ENCODE results near the gene FAXDC2.

DNA sequence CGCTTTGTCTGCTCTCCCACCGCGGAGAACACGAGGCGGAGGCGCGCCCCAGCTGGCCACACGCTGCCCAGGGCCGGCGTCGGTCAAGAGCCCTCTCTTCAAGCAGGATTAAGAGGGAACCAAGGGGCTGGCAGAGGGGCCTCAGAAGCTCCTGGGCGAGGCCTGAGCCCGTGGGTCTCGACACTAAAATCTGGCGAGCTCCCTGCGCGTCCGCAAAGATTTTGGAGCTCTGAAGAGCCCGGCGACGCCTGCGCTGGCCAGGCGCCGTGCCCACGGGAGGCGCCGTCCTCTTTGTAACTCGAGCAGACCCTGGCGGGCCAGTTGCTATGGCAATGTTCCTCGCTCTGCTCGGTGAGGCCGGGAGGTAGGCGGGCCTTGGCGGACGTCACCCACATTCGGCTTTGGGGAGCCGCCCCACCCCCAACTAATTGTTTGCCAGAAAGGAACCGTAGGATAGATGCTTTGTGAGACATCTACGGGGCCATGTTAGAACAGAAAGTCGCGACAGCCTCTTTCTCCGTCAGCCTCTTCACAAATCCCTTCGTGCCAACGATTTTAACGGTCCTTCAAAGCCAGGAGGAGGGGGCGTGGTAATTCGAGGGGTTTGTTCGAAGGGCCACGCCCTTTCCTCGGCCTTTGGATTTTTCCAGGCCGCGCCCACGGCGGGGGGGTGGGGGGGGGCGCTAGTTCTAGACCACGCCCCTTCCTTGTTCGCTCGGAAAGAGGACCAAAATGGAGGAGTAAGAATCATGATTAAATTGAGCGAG, 7.3 kb upstream of the FAXDC2 start:
- TF ChIP-seq REST (IDR thresholded peaks at IDR 0.05; ENCODE audit: insufficient replicate concordance, low read depth), result peak; percentile 3
- TF ChIP-seq, protein P1, sequence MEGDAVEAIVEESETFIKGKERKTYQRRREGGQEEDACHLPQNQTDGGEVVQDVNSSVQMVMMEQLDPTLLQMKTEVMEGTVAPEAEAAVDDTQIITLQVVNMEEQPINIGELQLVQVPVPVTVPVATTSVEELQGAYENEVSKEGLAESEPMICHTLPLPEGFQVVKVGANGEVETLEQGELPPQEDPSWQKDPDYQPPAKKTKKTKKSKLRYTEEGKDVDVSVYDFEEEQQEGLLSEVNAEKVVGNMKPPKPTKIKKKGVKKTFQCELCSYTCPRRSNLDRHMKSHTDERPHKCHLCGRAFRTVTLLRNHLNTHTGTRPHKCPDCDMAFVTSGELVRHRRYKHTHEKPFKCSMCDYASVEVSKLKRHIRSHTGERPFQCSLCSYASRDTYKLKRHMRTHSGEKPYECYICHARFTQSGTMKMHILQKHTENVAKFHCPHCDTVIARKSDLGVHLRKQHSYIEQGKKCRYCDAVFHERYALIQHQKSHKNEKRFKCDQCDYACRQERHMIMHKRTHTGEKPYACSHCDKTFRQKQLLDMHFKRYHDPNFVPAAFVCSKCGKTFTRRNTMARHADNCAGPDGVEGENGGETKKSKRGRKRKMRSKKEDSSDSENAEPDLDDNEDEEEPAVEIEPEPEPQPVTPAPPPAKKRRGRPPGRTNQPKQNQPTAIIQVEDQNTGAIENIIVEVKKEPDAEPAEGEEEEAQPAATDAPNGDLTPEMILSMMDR (IDR thresholded peaks at IDR 0.05; ENCODE audit: insufficient read depth, low read length), result no peak
- TF ChIP-seq GABPA (IDR thresholded peaks at IDR 0.05; ENCODE audit: low read depth), result no peak

Measured in HL-60 (cell line).